CD14-positive monocyte (primary cell): Measurements from ENCODE around the gene WDR91. TPM values are rescaled to one million over a fixed set of nuclear protein-coding genes. Genes with fewer than 3 reads are reported as not detected.
A peak's percentile ranks its signal among the peaks of the same experiment; 100 is the strongest.

Experiments used
- DNase-seq, 3 donors: peaks; one replicate each; pipeline ENCODE4 v3.0.0-alpha.2; 2011 to 2022
- H2AFZ ChIP-seq: 2 replicates; pipeline ENCODE4 v1.6.0; 2012; ENCODE audit warnings: mild to moderate bottlenecking, low read depth, low read length, inconsistent platforms; ENCODE audit not compliant: insufficient read depth, poor library complexity, severe bottlenecking
- H3K27ac ChIP-seq, 2 donors: 1 replicate in 1 of 2; 2 replicates in 1 of 2; pipeline ENCODE4 v1.5.1; 2012 to 2013; ENCODE audit warnings: low read length in 2 of 2, control low read depth in 1 of 2, inconsistent platforms in 1 of 2, low read depth in 1 of 2, mild to moderate bottlenecking in 1 of 2
- H3K27me3 ChIP-seq, 2 donors: one replicate each; pipeline versions ENCODE4 v1.6.0 to v1.6.1; 2011 to 2013; ENCODE audit warnings: low read length in 2 of 2; ENCODE audit not compliant: control insufficient read depth in 2 of 2, insufficient read depth in 2 of 2
- H3K36me3 ChIP-seq, 2 donors: replicated peaks in 1 of 2; 1 replicate in 1 of 2; 2 replicates in 1 of 2; pipeline versions ENCODE4 v1.5.1 to v1.6.1; 2012 to 2013; ENCODE audit warnings: low read length in 2 of 2, control low read depth in 1 of 2, inconsistent platforms in 1 of 2, mild to moderate bottlenecking in 1 of 2; ENCODE audit not compliant: insufficient read depth in 2 of 2, control insufficient read depth in 1 of 2
- H3K4me1 ChIP-seq, 2 donors: 1 replicate in 1 of 2; 2 replicates in 1 of 2; pipeline versions ENCODE4 v1.5.1 to v1.6.1; 2012 to 2013; ENCODE audit warnings: low read length in 2 of 2, control low read depth in 1 of 2, inconsistent platforms in 1 of 2, mild to moderate bottlenecking in 1 of 2, moderate library complexity in 1 of 2; ENCODE audit not compliant: insufficient read depth in 2 of 2, control insufficient read depth in 1 of 2
- H3K4me2 ChIP-seq: replicated peaks from 2 replicates; pipeline ENCODE3; 2012; ENCODE audit warnings: low read length, moderate library complexity, mild to moderate bottlenecking; ENCODE audit not compliant: poor library complexity, severe bottlenecking; ENCODE audit errors: extremely low read depth
- H3K4me3 ChIP-seq, 3 experiments: fragments of 200-600 bp in 1 of 3; sonication (generic) in 1 of 3; replicated peaks in 1 of 3; 1 replicate in 2 of 3; 2 replicates in 1 of 3; pipeline ENCODE4 v1.5.1; 2011 to 2013; ENCODE audit warnings: low read length in 3 of 3, mild to moderate bottlenecking in 3 of 3, control low read depth in 2 of 3, low read depth in 2 of 3, inconsistent platforms in 1 of 3, moderate library complexity in 1 of 3
- H3K79me2 ChIP-seq: 2 replicates; pipeline ENCODE4 v1.6.0; 2012; ENCODE audit warnings: mild to moderate bottlenecking, control low read depth, inconsistent platforms, low read length, moderate library complexity; ENCODE audit not compliant: insufficient read depth
- H3K9ac ChIP-seq: 2 replicates; pipeline ENCODE4 v1.6.0; 2017; ENCODE audit warnings: low read length, mild to moderate bottlenecking; ENCODE audit not compliant: insufficient read depth, poor library complexity, severe bottlenecking
- H3K9me3 ChIP-seq, 2 donors: replicated peaks in 1 of 2; 1 replicate in 1 of 2; 2 replicates in 1 of 2; pipeline versions ENCODE4 v1.5.1 to v1.6.1; 2012 to 2013; ENCODE audit warnings: low read length in 2 of 2, control low read depth in 1 of 2; ENCODE audit not compliant: control insufficient read depth in 1 of 2, insufficient read depth in 1 of 2
- H4K20me1 ChIP-seq: 2 replicates; pipeline ENCODE4 v1.6.0; 2012; ENCODE audit warnings: mild to moderate bottlenecking, low read length, control low read depth, moderate library complexity; ENCODE audit not compliant: insufficient read depth
- H3K27ac Mint-ChIP-seq, 7 donors: one replicate each; pipeline ENCODE4 v1.8.0; 2020; ENCODE audit warnings: mild to moderate bottlenecking in 7 of 7, mixed read lengths in 7 of 7, moderate library complexity in 6 of 7, inconsistent platforms in 2 of 7
- H3K27me3 Mint-ChIP-seq, 3 donors: one replicate each; pipeline ENCODE4 v1.8.0; 2021 to 2022; ENCODE audit warnings: low read depth in 3 of 3, mild to moderate bottlenecking in 3 of 3, mixed read lengths in 3 of 3, moderate library complexity in 3 of 3, inconsistent platforms in 1 of 3
- H3K36me3 Mint-ChIP-seq, 2 donors: one replicate each; pipeline ENCODE4 v1.8.0; 2020; ENCODE audit warnings: mixed read lengths in 2 of 2, inconsistent platforms in 1 of 2, mild to moderate bottlenecking in 1 of 2
- H3K4me1 Mint-ChIP-seq: one replicate; pipeline ENCODE4 v1.8.0; 2020; ENCODE audit warnings: mild to moderate bottlenecking, mixed read lengths
- H3K4me3 Mint-ChIP-seq, 2 donors: one replicate each; pipeline ENCODE4 v1.8.0; 2020; ENCODE audit warnings: mild to moderate bottlenecking in 2 of 2, mixed read lengths in 2 of 2, moderate library complexity in 1 of 2
- H3K9me3 Mint-ChIP-seq, 7 donors: one replicate each; pipeline ENCODE4 v1.8.0; 2020 to 2022; ENCODE audit warnings: mixed read lengths in 7 of 7, mild to moderate bottlenecking in 6 of 7, moderate library complexity in 6 of 7, inconsistent platforms in 2 of 7
- WGBS: methylation state at CpG from one replicate; pipeline ENCODE4 v1.1.5; 2013; ENCODE audit warnings: missing lambda C conversion rate; ENCODE audit not compliant: insufficient coverage; 5-methylcytosine and 5-hydroxymethylcytosine counted together
- intact Hi-C, 2 donors: fragments of 100-400 bp; cut with micrococcal nuclease; formaldehyde crosslinking; loops; one replicate each; pipeline versions ENCODE4 v1.15.0 to v1.15.1; 2023
- polyA plus RNA-seq, 3 donors: library from polyadenylated mRNA; depleted of rRNA in 1 of 3; unstranded in 2 of 3; stranded (reverse) in 1 of 3; fragments of 300-500 nt in 2 of 3; fragments of >200 nt in 1 of 3; fragmentation: Illumina TruSeq in 2 of 3; gene quantifications; 1 replicate in 2 of 3; 2 replicates in 1 of 3; pipeline ENCODE4 v1.2.3, GENCODE V29; 2012 to 2021
- TF ChIP-seq, protein P1 (sequence below): fragments of 200-600 bp; IDR thresholded peaks from one replicate; pipeline ENCODE4 v1.8.0; 2022; ENCODE audit warnings: antibody characterized with exemption, mild to moderate bottlenecking

Gene WDR91
- polyA plus RNA-seq, 3 donors, result 2.5 to 35.0 (median 3.9) TPM

DNA sequence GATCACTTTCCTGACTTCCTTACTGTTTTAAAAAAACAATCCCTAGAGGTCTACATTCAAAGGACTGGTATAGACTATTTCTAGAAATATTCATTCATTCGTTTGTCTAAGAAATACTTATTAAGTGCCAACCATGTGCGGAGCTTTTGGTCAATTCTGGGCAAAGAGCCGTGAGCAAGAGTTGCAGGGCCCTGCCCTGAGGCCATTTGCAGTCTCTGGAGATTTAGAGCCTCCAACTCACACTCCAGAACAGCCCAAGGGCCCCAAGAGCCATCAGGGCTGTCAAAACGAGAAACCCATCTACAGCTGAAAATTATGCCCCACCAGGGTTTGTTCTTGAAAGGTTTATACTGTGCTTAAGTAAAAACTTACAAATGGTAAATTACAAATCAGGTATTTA is 16.2 kb downstream of the WDR91 start:
- no peaks in the 10 kb centered on the region for H3K4me1 ChIP-seq
- H3K27me3 ChIP-seq, result no peaks in the 10 kb centered on the region
- H3K9ac ChIP-seq, result no peak overlapping the region
- H3K4me1 Mint-ChIP-seq, result no peaks in the 10 kb centered on the region
- no peak overlapping the region for H3K27ac ChIP-seq
- no peaks in the 10 kb centered on the region for H3K27me3 Mint-ChIP-seq
- WGBS, result 93% methylated on average over 3 of the region's 4 CpGs
- H3K4me2 ChIP-seq, result no peak overlapping the region
- H3K27ac Mint-ChIP-seq, result peak overlapping the region in 2 of 7 donors; percentile 35 to 50
- intact Hi-C loops, result no loop called here
- H4K20me1 ChIP-seq, result no peaks in the 10 kb centered on the region
- no peaks in the 10 kb centered on the region for H3K9me3 ChIP-seq
- no peak overlapping the region for H3K4me3 ChIP-seq
- H3K36me3 ChIP-seq, result peaks cover 92 to 100% of the 10 kb centered on the region in 2 donors
- no peaks in the 10 kb centered on the region for H3K79me2 ChIP-seq
- DNase-seq, result no peak
- TF ChIP-seq, protein P1, sequence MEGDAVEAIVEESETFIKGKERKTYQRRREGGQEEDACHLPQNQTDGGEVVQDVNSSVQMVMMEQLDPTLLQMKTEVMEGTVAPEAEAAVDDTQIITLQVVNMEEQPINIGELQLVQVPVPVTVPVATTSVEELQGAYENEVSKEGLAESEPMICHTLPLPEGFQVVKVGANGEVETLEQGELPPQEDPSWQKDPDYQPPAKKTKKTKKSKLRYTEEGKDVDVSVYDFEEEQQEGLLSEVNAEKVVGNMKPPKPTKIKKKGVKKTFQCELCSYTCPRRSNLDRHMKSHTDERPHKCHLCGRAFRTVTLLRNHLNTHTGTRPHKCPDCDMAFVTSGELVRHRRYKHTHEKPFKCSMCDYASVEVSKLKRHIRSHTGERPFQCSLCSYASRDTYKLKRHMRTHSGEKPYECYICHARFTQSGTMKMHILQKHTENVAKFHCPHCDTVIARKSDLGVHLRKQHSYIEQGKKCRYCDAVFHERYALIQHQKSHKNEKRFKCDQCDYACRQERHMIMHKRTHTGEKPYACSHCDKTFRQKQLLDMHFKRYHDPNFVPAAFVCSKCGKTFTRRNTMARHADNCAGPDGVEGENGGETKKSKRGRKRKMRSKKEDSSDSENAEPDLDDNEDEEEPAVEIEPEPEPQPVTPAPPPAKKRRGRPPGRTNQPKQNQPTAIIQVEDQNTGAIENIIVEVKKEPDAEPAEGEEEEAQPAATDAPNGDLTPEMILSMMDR, result no peak
- H3K9me3 Mint-ChIP-seq, result no peaks in the 10 kb centered on the region
- H3K36me3 Mint-ChIP-seq, result peaks cover 95 to 100% of the 10 kb centered on the region in 2 donors
- no peak overlapping the region for H3K4me3 Mint-ChIP-seq
- H2AFZ ChIP-seq, result no peak overlapping the region

GRCh38 chr7:135194494-135195095 is 16.7 kb downstream of the WDR91 start:
- WGBS, result 98% methylated on average over 4 of the region's 12 CpGs
- H3K9me3 Mint-ChIP-seq, result no peaks in the 10 kb centered on the region

More at GRCh38 chr7:135194494-135195095, 16.7 kb downstream of the WDR91 start:
- Histone ChIP-seq H3K9me3 (no peaks in the 10 kb centered on the region), H3K4me1 (no peaks in the 10 kb centered on the region), H3K4me2 (no peak overlapping the region), H3K27ac (no peak overlapping the region), H3K36me3 (peaks cover 92 to 100% of the 10 kb centered on the region in 2 donors), H3K9ac (no peak overlapping the region), H3K27me3 (no peaks in the 10 kb centered on the region), H3K79me2 (no peaks in the 10 kb centered on the region), H2AFZ (no peak overlapping the region), H4K20me1 (no peaks in the 10 kb centered on the region), H3K4me3 (no peak overlapping the region)
- TF ChIP-seq, protein P1, result no peak
- DNase-seq, result no peak
- peak overlapping the region in 1 of 7 donors; percentile 26 for H3K27ac Mint-ChIP-seq
- intact Hi-C loops, result loop anchor here in 1 of 2 donors (5.0 kb wide), 1 partner anchor 468 kb away; the partner anchor contains the start of gene STMP1
- H3K27me3 Mint-ChIP-seq, result no peaks in the 10 kb centered on the region
- no peaks in the 10 kb centered on the region for H3K4me1 Mint-ChIP-seq
- peaks cover 96 to 100% of the 10 kb centered on the region in 2 donors for H3K36me3 Mint-ChIP-seq
- no peak overlapping the region for H3K4me3 Mint-ChIP-seq
